ENCODE results near the gene SERINC2.

The SERINC2 gene

GRCh38 chr1:31412732-31413404 is at the start of gene SERINC2:
TSS of gene SERINC2 (plus strand) at chr1:31413213. CDS start at chr1:31413266, 53 bp downstream.
- ChIA-PET CTCF (interaction anchor here (1.0 to 20.6 kb wide), 5 partner anchors 9 to 151 kb away, joined by 3 to 640 read pairs (median 7); no protein-coding TSS in a partner anchor), POLR2A (interaction anchor here (1.7 kb wide), 1 partner anchor 16 kb away, joined by 5 read pairs; no protein-coding TSS in a partner anchor)
- no peak for DNase-seq (ENCODE audit: low read depth, low spot score)
- peak within 1 kb of the TSS; percentile 58 for H3K4me3 ChIP-seq (ENCODE audit: low read depth, low read length)
- TF ChIP-seq CTCF (IDR thresholded peaks at IDR 0.05; ENCODE audit: insufficient read depth, low read length, missing control alignments) = no peak

GRCh38 chr1:31364561-31365250 is 48.3 kb upstream of the SERINC2 start:
- no peak for DNase-seq (ENCODE audit: low read depth, low spot score)
- POLR2A ChIA-PET = no interaction called here
- CTCF ChIA-PET = interaction anchor here (0.7 to 1.4 kb wide), 4 partner anchors 30 to 184 kb away, joined by 3 to 4 read pairs (median 4); no protein-coding TSS in a partner anchor
- no peak overlapping the region for H3K4me3 ChIP-seq (ENCODE audit: low read depth, low read length)
- no peak for TF ChIP-seq CTCF (IDR thresholded peaks at IDR 0.05; ENCODE audit: insufficient read depth, low read length, missing control alignments)

- H3K4me3 ChIP-seq (ENCODE audit: low read depth, low read length) = no peak overlapping the region
- ChIA-PET CTCF (no interaction called here), POLR2A (no interaction called here)
- no peak for TF ChIP-seq CTCF (IDR thresholded peaks at IDR 0.05; ENCODE audit: insufficient read depth, low read length, missing control alignments)
- DNase-seq (ENCODE audit: low read depth, low spot score) = no peak
Measured at GRCh38 chr1:31366796-31367195, 46.2 kb upstream of the SERINC2 start.

GRCh38 chr1:31368611-31369107 is 44.4 kb upstream of the SERINC2 start:
- no peak for TF ChIP-seq CTCF (IDR thresholded peaks at IDR 0.05; ENCODE audit: insufficient read depth, low read length, missing control alignments)
- ChIA-PET CTCF (interaction anchor here (1.5 kb wide), 1 partner anchor 26 kb away, joined by 8 read pairs; no protein-coding TSS in a partner anchor), POLR2A (no interaction called here)
- no peak overlapping the region for H3K4me3 ChIP-seq (ENCODE audit: low read depth, low read length)
- DNase-seq (ENCODE audit: low read depth, low spot score) = no peak

GRCh38 chr1:31370021-31370420 is 43.0 kb upstream of the SERINC2 start:
- H3K4me3 ChIP-seq (ENCODE audit: low read depth, low read length) = no peak overlapping the region
- no peak for DNase-seq (ENCODE audit: low read depth, low spot score)
- ChIA-PET CTCF (interaction anchor here (0.5 to 8.0 kb wide), 4 partner anchors 9 to 207 kb away, joined by 3 to 62 read pairs (median 6); no protein-coding TSS in a partner anchor), POLR2A (no interaction called here)
- no peak for TF ChIP-seq CTCF (IDR thresholded peaks at IDR 0.05; ENCODE audit: insufficient read depth, low read length, missing control alignments)

GRCh38 chr1:31370565-31370964 is 42.4 kb upstream of the SERINC2 start:
- ChIA-PET CTCF (interaction anchor here (1.1 to 11.7 kb wide), 3 partner anchors 10 to 52 kb away, joined by 5 to 84 read pairs (median 62); no protein-coding TSS in a partner anchor), POLR2A (no interaction called here)
- no peak overlapping the region for H3K4me3 ChIP-seq (ENCODE audit: low read depth, low read length)
- DNase-seq (ENCODE audit: low read depth, low spot score) = no peak
- TF ChIP-seq CTCF (IDR thresholded peaks at IDR 0.05; ENCODE audit: insufficient read depth, low read length, missing control alignments) = no peak
